Nephron (organoid): Measurements from ENCODE around the gene MYL5.

Experiments used
- H3K27ac Mint-ChIP-seq, 3 experiments: 2 replicates each; pipeline ENCODE4 v1.8.0; 2020; ENCODE audit warnings: mixed read lengths in 3 of 3, mild to moderate bottlenecking in 2 of 3, moderate library complexity in 1 of 3
- H3K27me3 Mint-ChIP-seq: 2 replicates; pipeline ENCODE4 v1.8.0; 2021; ENCODE audit warnings: low read depth, mild to moderate bottlenecking, moderate library complexity, mixed read lengths
- H3K36me3 Mint-ChIP-seq: 2 replicates; pipeline ENCODE4 v1.8.0; 2020; ENCODE audit warnings: low read depth, mixed read lengths
- H3K4me1 Mint-ChIP-seq: 2 replicates; pipeline ENCODE4 v1.8.0; 2020; ENCODE audit warnings: mixed read lengths
- H3K4me3 Mint-ChIP-seq, 3 experiments: 2 replicates each; pipeline ENCODE4 v1.8.0; 2020; ENCODE audit warnings: mild to moderate bottlenecking in 3 of 3, mixed read lengths in 3 of 3, moderate library complexity in 2 of 3
- H3K9me3 Mint-ChIP-seq: 2 replicates; pipeline ENCODE4 v1.8.0; 2020; ENCODE audit warnings: mixed read lengths
- CTCF ChIP-seq, 3 experiments: fragments of 200-600 bp; sonication (generic); IDR thresholded peaks; one replicate each; pipeline ENCODE4 v1.5.0; 2021; ENCODE audit warnings: antibody characterized with exemption in 3 of 3; ENCODE audit not compliant: unreplicated experiment in 3 of 3

The MYL5 gene

GRCh38 chr4:655464-656151, 18.7 kb upstream of the MYL5 start:
- Mint-ChIP-seq H3K4me1 (peaks cover 5% of the 10 kb centered on the region), H3K4me3 (no peak overlapping the region), H3K9me3 (no peaks in the 10 kb centered on the region), H3K36me3 (peaks cover 8% of the 10 kb centered on the region), H3K27ac (no peak overlapping the region), H3K27me3 (peaks cover 7% of the 10 kb centered on the region)
- TF ChIP-seq CTCF (IDR thresholded peaks at IDR 0.05; ENCODE audit: unreplicated experiment in 3 of 3): no peak

- Mint-ChIP-seq H3K36me3 (peaks cover 12% of the 10 kb centered on the region), H3K9me3 (no peaks in the 10 kb centered on the region), H3K27ac (peak overlapping the region in 1 of 3 experiments; percentile 76), H3K4me3 (peak overlapping the region; percentile 15 to 41 (median 38)), H3K27me3 (peaks cover 6% of the 10 kb centered on the region), H3K4me1 (peaks cover 5% of the 10 kb centered on the region)
- no peak for TF ChIP-seq CTCF (IDR thresholded peaks at IDR 0.05; ENCODE audit: unreplicated experiment in 3 of 3)
Observed at GRCh38 chr4:656436-657337, 17.7 kb upstream of the MYL5 start.

GRCh38 chr4:657338-657833, 17.0 kb upstream of the MYL5 start:
- Mint-ChIP-seq H3K27me3 (peaks cover under 1% of the 10 kb centered on the region), H3K36me3 (peaks cover 12% of the 10 kb centered on the region), H3K4me3 (no peak overlapping the region), H3K9me3 (no peaks in the 10 kb centered on the region), H3K27ac (no peak overlapping the region), H3K4me1 (no peaks in the 10 kb centered on the region)
- TF ChIP-seq CTCF (IDR thresholded peaks at IDR 0.05; ENCODE audit: unreplicated experiment in 3 of 3): no peak

- no peak for TF ChIP-seq CTCF (IDR thresholded peaks at IDR 0.05; ENCODE audit: unreplicated experiment in 3 of 3)
- no peaks in the 10 kb centered on the region for H3K4me1 Mint-ChIP-seq
- H3K36me3 Mint-ChIP-seq: peaks cover 12% of the 10 kb centered on the region
- no peaks in the 10 kb centered on the region for H3K9me3 Mint-ChIP-seq
- H3K27ac Mint-ChIP-seq: no peak overlapping the region
- H3K27me3 Mint-ChIP-seq: peaks cover 3% of the 10 kb centered on the region
- no peak overlapping the region for H3K4me3 Mint-ChIP-seq
Observed at GRCh38 chr4:657834-658667, 16.3 kb upstream of the MYL5 start.

GRCh38 chr4:658681-659667, 15.4 kb upstream of the MYL5 start:
- no peak for TF ChIP-seq CTCF (IDR thresholded peaks at IDR 0.05; ENCODE audit: unreplicated experiment in 3 of 3)
- H3K4me3 Mint-ChIP-seq: no peak overlapping the region
- no peaks in the 10 kb centered on the region for H3K9me3 Mint-ChIP-seq
- no peaks in the 10 kb centered on the region for H3K4me1 Mint-ChIP-seq
- H3K27ac Mint-ChIP-seq: no peak overlapping the region
- H3K36me3 Mint-ChIP-seq: peaks cover 12% of the 10 kb centered on the region
- peaks cover 3% of the 10 kb centered on the region for H3K27me3 Mint-ChIP-seq
